ENCODE measurements around the gene MARVELD2.

MARVELD2 gene

DNA sequence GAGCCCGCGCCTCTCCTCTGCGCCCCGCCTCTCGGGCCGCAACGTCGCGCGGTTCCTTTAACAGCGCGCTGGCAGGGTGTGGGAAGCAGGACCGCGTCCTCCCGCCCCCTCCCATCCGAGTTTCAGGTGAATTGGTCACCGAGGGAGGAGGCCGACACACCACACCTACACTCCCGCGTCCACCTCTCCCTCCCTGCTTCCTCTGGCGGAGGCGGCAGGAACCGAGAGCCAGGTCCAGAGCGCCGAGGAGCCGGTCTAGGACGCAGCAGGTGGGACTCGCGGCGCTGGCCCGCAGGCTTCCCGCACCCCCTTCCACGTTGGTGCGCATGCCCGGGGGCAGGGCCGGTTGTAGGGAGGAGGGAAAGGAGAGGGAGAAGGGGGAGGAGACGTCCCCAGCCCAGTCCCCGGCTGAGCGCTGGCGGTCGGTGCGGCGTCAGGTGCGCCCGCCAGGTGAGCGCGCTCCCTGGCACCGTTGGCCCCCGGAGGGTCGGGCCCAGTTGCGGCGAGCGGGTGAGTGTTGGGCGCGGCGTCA, 77.5 kb downstream of the MARVELD2 start, which contains the start of gene OCLN:
TSS of gene OCLN (plus strand) at position 400 of the 532 bp plus-strand sequence. CDS start 11,455 bp downstream, outside the sequence.
- DNase-seq (ENCODE audit: insufficient read length, low spot score): peak; percentile 60
- TF ChIP-seq, protein P1, sequence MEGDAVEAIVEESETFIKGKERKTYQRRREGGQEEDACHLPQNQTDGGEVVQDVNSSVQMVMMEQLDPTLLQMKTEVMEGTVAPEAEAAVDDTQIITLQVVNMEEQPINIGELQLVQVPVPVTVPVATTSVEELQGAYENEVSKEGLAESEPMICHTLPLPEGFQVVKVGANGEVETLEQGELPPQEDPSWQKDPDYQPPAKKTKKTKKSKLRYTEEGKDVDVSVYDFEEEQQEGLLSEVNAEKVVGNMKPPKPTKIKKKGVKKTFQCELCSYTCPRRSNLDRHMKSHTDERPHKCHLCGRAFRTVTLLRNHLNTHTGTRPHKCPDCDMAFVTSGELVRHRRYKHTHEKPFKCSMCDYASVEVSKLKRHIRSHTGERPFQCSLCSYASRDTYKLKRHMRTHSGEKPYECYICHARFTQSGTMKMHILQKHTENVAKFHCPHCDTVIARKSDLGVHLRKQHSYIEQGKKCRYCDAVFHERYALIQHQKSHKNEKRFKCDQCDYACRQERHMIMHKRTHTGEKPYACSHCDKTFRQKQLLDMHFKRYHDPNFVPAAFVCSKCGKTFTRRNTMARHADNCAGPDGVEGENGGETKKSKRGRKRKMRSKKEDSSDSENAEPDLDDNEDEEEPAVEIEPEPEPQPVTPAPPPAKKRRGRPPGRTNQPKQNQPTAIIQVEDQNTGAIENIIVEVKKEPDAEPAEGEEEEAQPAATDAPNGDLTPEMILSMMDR (IDR thresholded peaks at IDR 0.05; ENCODE audit: insufficient read depth, missing control alignments): no peak
- no peak for FAIRE-seq

DNA sequence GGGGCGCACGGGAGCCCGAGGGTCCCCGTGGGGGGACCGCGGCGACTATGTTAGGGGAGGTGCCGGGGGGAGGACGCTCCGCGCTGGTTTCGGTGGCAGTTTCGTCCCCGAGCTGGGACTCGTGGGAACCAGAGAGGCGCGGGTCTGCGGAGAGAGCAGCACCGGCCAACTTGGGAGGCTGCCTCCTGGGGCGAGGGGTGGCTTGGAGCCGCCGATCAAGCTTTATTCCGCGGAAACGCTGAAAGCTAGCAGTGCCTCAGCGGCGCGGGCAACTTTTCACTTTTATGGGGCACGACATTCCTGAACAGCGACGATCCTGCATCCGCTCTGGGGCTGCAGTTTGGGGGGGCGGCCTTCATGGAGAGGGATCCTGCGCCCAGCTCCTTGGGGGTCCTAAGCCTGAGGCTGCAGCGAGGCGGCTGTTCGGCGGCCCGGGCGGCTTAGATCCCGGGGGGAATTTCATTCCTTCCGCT, 78.0 kb downstream of the MARVELD2 start:
- TF ChIP-seq, protein P1 (IDR thresholded peaks at IDR 0.05; ENCODE audit: insufficient read depth, missing control alignments): no peak
- FAIRE-seq (no peak), DNase-seq (ENCODE audit: insufficient read length, low spot score) (no peak)

- FAIRE-seq: no peak
Observed at GRCh38 chr5:69493396-69494133, 78.6 kb downstream of the MARVELD2 start.

More at GRCh38 chr5:69493396-69494133, 78.6 kb downstream of the MARVELD2 start:
- DNase-seq (ENCODE audit: insufficient read length, low spot score): no peak
- TF ChIP-seq, protein P1 (IDR thresholded peaks at IDR 0.05; ENCODE audit: insufficient read depth, missing control alignments): no peak

All from D721Med (cell line).